Stimulated activated CD8-positive, alpha-beta memory T cell treated with anti-CD3 and anti-CD28 coated beads, Interleukin-2, amount 100 ng/mL, for 48 hours (primary cell): ENCODE data around the gene PPA2.

Experiments used
- DNase-seq, 2 donors: peaks; one replicate each; pipeline ENCODE4 v3.0.0-alpha.2; 2020; ENCODE audit warnings: low read depth in 2 of 2

The PPA2 gene

DNA sequence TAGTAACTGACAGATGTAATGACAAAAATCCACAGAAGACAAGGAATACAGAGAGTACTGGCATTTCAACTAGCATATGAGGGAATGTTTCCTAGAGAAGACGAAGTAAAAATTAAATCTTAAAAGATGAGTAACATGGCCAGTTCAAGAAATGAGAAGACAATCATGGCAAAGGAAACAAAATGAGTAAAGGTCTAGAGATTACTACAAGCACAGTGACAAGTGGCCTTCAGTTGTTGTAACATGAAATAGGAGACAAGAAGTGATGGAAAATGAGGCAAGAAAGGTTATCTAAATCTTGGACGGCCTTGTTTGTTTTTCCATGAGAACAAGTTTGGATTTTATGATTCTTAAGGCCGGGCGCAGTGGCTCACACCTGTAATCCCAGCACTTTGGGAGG lies 81.0 kb downstream of the PPA2 start:
- no peak for DNase-seq

DNA sequence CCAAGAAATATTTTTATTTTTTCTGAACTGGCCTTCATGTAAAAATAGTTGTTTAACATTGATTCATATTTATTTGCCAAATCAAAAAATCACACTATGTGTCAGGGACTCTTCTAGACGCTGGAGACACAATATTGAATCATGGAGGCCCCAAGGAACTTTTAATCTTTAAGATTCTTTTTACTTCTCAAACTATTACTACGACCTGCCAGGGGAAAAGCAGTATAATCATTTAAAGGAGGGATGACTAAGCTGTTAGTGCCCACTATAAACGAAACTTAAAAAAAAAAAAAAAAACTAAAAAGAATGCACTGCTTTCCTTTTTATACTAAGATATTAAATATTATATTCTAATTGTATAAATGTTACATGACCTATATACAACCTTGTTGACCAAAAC lies 84.7 kb downstream of the PPA2 start:
- no peak for DNase-seq

DNA sequence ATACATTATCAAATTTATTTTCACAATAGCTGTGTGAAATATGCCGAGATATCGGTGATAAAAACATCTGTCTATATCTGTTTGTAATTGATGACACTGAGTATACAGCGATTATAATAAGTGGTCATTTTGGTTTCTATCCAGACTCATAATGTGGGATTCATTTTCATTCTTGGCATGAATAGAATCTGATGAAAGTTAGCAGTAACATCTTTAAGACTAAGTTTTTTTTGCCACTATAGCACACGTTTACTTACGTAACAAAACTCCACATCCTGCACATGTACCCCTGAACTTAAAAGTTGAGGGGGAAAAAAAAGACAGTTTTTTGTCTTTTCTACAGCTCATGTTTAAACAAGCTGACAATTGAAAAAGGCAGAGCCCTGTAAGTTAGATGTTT lies 86.4 kb downstream of the PPA2 start:
- no peak for DNase-seq

DNA sequence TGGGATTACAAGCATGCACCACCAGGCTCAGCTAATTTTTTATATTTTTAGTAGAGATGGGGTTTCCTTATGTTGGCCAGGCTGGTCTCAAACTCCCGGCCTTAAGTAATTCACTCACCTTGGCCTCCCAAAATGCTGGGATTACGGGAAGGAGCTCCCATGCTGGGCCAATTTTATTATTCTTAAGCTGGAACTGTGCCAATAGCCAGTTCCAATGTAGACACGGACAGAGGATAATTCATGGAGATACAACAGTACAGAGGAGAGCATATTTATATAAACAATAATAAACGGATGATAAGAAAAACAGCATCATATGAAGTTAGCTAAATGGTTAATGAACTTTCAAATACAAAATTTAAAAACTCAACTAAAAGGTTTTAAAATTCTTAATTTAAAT lies 87.8 kb downstream of the PPA2 start:
- DNase-seq: no peak

DNA sequence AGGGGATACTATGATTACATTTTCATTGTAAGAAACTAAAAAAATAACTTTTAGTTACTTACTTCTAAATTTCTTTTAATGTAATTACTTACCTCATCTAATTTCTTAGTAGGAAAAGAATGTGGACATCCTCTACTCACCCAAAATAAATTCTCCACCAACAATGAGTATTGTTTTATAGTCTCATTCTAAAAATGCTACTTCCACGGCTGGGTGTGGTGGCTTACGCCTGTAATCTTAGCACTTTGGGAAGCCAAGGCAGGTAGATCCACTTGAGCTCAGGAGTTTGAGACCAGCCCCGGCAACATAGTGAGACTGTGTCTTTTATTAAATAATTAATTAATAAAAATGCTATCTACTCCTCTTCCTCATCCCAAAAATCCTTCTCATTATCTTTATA lies 99.8 kb downstream of the PPA2 start:
- no peak for DNase-seq

DNA sequence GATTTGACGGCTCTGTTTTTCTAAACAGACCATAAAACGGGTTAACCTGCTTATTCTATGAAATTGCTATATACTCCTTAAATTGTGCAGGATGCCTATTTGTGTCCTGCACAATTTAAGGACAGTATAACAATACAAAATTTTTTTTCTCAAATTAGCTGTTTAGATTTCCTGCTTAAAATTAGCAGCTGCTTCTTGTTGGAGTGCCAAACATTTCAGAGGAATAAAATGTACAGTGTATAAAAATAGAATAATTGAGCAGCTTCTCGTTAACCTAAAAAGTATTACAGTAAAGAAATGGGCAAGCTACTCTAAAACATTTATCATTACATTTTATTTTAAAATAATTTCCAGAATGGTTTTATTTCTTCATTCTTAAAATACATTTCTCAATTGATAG lies 100.5 kb downstream of the PPA2 start:
- no peak for DNase-seq

DNA sequence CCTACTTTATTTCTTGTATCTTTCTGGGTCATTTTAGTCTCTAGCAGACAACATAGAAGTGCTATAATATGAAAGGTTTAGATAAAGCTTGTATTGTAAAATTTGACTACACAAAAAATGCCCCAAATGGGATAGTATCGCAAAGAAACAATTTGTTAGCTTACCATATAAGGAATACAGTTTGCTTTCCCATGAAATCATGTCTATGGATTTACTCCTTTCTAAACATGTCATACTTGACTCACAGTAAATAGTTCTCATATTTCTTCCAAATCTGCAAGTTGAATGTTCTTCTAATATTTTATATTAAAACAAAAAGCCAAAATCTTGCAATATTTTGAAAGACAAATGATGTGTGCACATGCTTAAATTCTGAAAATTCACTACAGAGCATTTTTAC lies 103.9 kb downstream of the PPA2 start:
- no peak for DNase-seq

DNA sequence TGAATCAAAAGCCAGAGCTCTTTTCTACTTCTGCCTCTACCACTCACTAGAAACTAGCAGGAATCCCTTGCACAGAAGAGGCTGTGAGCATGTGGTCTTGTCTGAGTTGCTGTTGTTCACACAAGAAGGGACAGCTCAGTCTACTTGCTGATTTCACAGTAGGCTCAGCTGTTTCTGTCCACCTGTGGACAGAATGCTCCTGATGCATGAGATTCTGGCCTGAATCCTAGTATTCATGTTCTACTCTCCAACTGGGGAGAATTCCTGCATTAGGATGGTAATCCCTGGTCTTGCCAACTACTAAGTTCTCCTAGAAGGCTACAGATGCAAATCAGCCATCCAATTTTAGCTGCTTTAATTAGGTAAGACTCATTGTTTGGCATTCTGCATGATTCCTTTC lies 112.8 kb downstream of the PPA2 start:
- DNase-seq: no peak

DNA sequence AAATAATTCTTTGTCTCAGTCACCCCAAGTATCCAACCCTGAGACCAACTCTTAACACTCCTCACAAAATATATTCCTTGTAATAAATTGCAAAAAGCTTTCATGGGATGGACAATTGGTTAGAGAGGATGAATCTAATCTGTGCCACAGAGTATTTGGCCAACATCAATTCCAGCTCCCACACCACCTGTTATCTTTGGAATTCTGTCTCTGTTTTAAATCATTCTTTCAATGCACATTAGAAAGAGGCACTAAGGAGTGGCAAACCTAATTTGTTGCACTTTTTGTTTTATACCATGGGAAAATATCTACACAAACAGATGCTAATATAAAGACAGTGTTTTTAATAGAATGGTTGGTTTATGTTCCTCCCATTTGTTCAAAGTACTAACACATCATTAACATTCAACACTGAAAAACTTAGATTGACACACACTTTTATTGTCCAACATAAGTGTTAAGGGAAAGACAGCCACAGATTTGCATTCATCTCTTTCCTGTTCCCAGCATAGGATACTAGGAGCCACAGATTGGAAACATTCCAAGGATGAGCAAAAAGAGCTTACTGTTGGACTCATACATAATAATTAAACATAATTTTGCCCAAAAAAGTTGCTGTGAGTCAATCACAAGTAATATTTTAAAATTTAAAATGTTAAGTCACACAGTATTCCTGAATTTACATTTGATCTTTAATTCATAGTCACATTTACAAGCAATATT lies 116.4 kb downstream of the PPA2 start:
- DNase-seq: no peak

DNA sequence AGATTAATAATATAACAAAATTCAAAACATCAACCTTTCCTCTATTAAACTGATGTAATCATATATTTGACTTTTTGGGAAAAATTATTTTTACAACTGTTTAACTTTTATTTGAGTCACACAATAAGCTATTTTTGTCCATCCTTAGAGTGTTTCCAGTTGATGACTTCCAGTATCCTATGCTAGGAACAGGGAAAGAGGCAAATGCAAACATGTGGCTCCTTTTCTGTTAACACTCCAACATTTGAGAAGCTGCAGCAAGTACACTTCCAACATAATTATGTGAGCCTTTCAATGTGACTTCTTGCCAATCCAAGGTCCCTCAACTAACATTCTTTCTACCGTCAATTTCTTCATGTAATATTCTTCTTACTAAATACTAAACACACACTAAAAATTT lies 117.7 kb downstream of the PPA2 start:
- DNase-seq: no peak

DNA sequence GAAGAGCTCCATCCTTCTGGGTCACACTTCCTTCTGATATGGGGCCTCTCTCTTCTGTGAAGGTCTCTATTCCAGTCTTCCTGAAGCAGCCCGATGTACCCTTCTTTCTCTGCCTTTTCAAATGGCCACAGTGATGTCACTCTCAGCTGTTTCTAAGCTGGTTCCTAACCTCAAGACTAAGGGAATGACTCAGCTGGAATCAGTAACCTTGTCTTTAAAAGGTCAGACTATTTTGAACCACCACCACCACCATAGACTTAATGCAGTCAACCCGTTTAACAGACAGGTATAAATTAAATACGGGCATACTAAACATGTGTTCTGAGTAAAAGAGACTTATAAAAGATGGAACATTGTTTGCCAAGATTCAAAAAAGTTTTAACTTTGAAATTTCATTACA lies 121.0 kb downstream of the PPA2 start:
- no peak for DNase-seq

DNA sequence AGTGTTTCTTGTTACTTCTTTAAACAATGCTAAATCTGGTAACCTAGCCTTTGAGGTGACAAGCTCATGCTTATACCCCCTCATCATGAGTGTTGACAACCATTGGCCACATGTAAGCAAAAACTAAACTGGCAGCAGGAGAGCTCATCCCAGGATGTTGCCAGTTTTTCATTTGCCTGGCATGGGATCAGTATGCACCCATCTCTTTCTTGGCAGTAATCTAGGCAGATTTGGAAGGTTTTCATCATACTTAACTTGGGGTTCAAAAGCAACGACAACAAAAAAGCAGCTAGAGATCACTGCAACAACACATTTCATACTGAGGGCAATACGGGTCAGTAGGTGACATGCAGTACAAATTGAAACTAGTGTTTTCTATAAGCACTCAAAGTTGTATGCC lies 122.0 kb downstream of the PPA2 start:
- no peak for DNase-seq

DNA sequence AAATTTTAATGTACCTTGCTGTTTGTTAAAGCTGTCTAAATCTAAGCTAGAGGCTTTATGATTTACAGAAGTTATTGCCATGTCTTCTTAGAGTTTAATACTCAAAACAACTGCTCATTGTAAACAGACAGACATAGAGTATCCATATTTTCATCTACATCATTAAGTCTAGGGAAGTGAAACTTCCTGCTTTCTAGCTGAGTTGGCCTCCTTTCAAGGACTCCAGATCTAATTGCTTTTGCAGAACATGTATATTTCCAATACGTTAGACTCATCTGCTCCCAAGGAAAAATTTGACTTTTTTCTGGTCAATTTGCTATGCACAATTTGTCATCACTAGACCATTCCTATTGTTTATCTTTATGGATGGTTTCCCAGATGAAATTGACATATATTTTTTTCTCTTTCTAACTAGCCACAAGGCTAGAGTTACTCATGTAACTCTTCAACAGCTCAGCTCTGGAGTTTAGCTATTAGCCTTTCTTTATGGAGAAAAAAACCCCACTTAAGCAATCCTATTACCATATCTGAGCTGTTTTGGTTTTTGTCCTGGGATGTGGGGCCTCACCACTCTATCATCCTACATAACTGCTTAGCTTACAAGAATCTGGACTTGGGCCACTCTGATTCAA lies 122.9 kb downstream of the PPA2 start:
- DNase-seq: no peak

DNA sequence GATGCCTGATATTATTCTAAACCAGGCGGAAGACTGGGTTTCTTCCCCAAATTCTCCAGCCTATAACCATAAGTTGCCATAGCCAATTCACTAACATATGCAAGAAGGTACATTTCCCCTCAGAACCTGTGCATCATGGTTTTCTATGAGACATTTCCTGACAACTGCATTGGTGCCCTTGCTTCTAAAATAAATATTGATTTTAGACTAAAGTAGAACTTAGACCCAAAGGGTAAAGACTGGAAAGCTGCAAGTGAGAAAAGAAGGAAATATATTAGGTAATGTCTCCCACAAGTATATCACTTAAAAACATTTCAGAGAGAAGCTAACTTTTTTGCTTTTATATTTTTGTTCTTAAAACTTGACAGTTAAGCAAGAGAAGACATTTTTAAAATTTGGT lies 125.1 kb downstream of the PPA2 start:
- no peak for DNase-seq

DNA sequence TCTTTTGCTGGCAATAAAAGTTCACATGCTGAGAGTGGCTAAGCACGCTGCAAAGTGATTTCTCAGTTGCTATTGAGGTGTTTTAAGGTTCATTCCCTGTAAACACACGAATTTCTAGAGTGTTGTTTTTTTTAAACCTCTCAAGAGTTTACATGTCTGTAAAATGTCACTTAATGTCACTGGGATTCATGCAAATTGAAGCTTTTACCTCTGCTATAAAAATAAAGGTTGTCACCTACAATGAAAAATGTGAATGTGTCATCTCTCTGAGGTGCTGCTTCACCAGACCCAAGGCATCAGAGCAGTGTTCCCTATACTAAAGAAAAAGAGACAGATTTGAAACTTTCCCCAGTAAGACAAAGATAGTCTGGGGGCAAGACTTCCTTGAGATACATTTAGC lies 127.0 kb downstream of the PPA2 start:
- DNase-seq: no peak

DNA sequence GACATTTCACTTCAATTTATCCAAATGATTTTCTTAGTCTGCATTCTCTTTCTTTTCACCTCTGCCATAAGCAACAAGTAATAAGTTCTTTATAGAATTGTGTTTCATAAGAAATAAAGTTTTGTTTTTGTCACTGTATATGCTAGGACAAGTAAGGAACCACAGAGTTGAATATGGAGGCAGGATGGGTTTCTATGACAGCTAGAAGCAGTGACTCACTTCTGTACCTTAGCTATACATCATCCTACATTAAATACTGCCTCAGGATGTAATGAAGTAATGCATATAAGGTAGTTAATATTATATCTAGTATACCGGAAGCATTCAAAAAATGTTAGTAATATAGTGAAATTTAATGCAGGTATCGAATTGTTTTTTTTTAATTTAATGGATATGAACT lies 128.0 kb downstream of the PPA2 start:
- DNase-seq: no peak

DNA sequence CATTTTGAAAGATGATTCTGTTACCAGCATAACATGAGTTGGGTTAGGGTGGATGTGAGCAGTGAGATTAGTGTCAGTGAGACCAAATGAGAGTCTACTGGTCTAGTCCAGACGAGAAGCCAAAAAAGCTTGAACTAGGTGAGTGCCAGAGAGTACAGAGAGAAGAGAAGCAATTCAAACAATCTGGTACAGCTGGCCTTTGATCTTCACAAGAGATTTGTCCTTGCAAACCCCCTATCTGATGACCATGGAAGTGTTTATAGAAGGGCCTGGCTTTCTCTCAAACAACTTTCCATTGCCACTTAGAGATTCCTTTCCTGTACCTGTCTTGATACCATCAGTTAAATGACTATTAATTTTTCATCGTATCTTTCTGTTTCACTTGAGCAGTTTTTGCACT lies 128.5 kb downstream of the PPA2 start:
- no peak for DNase-seq

DNA sequence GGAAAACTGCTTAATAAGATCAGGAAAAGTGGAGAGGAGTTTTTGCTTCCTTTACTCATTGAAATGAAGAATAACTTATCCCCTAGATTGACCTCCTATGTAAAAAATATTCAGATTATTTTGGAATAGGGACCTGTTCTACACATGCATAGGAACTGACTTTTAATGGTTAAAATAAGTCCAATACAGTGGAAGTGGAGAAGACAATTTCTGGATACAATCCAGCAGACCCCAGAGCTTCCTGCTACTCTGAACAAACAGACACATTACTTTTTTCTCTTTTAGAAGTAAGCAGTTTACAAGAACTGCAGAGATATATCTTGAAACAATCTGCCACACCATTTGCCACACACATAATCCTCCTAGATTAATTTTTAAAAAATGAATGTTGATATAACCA lies 129.7 kb downstream of the PPA2 start:
- DNase-seq: no peak

DNA sequence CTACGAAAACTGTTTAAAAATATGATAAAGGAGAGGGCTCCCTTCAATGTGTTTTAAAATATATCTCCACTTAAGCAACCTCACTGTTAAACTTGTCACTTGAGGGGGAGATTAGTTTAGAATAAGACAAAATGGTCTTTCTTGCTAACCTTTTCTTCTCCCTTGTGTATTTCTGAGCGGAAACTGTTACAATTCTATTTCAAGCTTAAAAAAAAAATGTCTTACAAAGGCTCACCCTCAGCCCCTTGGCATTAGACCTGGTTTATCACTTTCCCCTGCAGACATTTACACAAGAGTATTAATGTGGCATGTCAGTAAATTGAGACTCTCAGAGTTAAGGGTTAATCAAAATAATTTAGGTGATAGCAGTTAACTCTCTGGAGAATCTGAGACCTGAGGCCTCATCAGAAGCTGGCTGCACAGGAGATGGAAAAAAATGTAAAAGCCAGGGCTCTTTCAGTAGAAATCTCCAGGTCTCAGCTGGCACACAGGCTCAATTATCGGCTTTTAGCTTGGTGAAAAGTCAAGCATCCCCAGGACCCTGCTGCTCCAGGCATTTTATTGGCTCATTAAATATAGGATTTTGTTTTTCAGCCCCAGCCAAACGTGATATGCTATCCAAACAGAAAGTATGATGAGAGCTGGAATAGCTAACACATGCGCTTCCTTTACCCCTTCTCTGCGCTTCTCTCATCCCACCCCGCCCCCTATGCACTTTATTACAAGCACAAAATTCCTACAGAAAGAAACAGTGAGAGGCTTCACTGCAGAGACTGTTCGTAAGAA lies 130.5 kb downstream of the PPA2 start:
- DNase-seq: no peak

DNA sequence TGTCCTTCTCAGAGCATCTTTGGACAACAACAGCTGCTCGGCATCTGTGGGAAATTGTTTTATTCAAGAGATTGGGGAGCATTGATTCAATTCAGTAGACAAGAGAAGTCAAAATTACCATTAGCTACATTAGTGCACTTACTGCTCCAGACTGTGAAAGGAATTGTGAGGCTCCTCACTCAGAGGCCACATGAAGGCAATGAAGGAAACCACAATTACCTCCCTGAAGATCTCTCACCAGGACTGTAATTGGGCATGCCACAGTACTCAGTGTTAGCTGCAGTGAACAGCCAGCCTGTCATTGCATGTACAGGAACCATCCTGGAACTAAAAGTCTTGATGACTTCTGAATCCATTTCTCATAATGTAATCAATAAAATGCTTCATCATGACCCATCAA lies 144.8 kb downstream of the PPA2 start:
- DNase-seq: no peak

DNA sequence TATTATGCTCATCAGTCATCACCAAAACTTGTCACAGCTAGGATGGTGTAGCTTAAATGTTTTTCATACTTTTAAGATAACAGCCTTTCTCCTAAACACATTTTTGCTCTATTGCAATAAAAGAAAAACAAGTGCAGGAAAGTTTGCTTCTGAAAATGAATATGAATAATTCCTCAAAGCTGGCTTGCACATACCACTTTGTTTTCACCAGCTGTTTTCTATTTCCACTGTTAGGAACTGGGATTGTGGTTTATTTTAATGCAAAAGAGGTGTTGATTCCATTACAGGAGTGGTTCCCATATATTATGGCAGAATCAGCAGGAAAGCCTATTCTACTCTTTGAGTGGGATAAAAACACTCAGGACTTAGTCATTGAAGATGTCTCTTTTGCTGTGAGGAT lies 145.9 kb downstream of the PPA2 start:
- no peak for DNase-seq

DNA sequence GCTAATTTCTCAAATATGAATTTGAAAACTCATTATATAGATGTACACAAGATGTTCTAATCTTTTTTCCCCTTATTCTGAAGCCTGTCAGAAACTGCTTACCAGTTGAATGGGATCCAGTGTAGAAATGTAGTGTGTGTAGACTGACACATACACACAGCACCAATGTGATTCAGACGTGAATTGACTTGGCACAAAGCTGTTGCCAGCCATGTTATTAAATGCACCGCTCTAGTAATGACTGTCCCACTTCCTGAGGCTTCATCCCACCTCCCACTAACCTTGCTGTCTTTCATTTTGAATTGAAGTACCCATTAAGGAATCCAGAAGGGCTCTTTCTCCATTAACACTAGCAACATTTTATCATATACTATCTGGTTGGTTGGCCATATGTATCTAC lies 146.6 kb downstream of the PPA2 start:
- DNase-seq: no peak
